ENCODE measurements around the gene ATP9B. TPM values are rescaled to one million over a fixed set of nuclear protein-coding genes. Genes with fewer than 3 reads are reported as not detected.

Gene ATP9B
- total and polyA plus RNA-seq, 10 of the 15 experiments (the other 5 are each of a cell fraction or from before 2014, with no cell fraction given): 0.74 to 20.7 (median 12.9) TPM

- WGBS (ENCODE audit: insufficient coverage, insufficient replicate concordance, low lambda C conversion rate, missing lambda C conversion rate): 96% methylated on average over 2 of the region's 2 CpGs
- peaks cover 9% of the 10 kb centered on the region for H3K4me1 ChIP-seq (ENCODE audit: control insufficient read depth, insufficient read depth, low read length)
- intact Hi-C loops (cut with micrococcal nuclease; ENCODE audit: unreplicated experiment): no loop called here
- ATAC-seq (no peak), FAIRE-seq (no peak), DNase-seq (ENCODE audit: low read depth, low spot score) (no peak)
- no peaks in the 10 kb centered on the region for H4K20me1 ChIP-seq (ENCODE audit: control insufficient read depth, insufficient read depth)
- in situ Hi-C loops (cut with MboI): no loop called here
- POLR2A ChIA-PET: no interaction called here
- BruUV-seq (replicated peaks): no TSS peak
- CTCF ChIA-PET: no interaction called here
- H2AFZ ChIP-seq (ENCODE audit: control insufficient read depth, low read depth, low read length): no peak overlapping the region
- no peaks in the 10 kb centered on the region for H3K27me3 ChIP-seq (replicated peaks in 1 of 2; ENCODE audit: control insufficient read depth in 2 of 2, insufficient read depth in 2 of 2, low read length in 1 of 2)
- RAD21 ChIA-PET (ENCODE audit: unreplicated experiment): no interaction called here
- no peak overlapping the region for H3K4me3 ChIP-seq
- no peak for TF ChIP-seq ZBED1 (IDR thresholded peaks at IDR 0.05; ENCODE audit: borderline replicate concordance)
- no peaks in the 10 kb centered on the region for H3K79me2 ChIP-seq (ENCODE audit: control insufficient read depth, insufficient read depth, low read length)
- SMC1A ChIA-PET (ENCODE audit: uncharacterized antibody, unreplicated experiment): interaction anchor here (0.7 to 1.2 kb wide), 3 partner anchors 12 to 17 kb away, joined by 3 to 5 read pairs (median 3); no protein-coding TSS in a partner anchor
- no peak overlapping the region for H3K9ac ChIP-seq (ENCODE audit: control insufficient read depth, insufficient read depth, low read length)
- peaks cover 0 to 4% of the 10 kb centered on the region in 2 experiments; a peak in 2 of 4 replicates for H3K36me3 ChIP-seq (ENCODE audit: control insufficient read depth in 2 of 2, insufficient read depth in 2 of 2, low read length in 1 of 2)
- H3K4me2 ChIP-seq (ENCODE audit: control insufficient read depth, insufficient read depth): no peak overlapping the region
- H3K9me3 ChIP-seq (replicated peaks; ENCODE audit: control insufficient read depth, insufficient read depth, low read length): no peaks in the 10 kb centered on the region
- no peak overlapping the region for H3K27ac ChIP-seq (ENCODE audit: control insufficient read depth, insufficient read depth)
Observed at GRCh38 chr18:79372991-79373390, 303.8 kb downstream of the ATP9B start.

GRCh38 chr18:79373736-79374135, 304.5 kb downstream of the ATP9B start:
- FAIRE-seq (no peak), DNase-seq (ENCODE audit: low read depth, low spot score) (no peak), ATAC-seq (no peak)
- H3K9ac ChIP-seq (ENCODE audit: control insufficient read depth, insufficient read depth, low read length): no peak overlapping the region
- H2AFZ ChIP-seq (ENCODE audit: control insufficient read depth, low read depth, low read length): no peak overlapping the region
- CTCF ChIA-PET: no interaction called here
- H3K4me2 ChIP-seq (ENCODE audit: control insufficient read depth, insufficient read depth): no peak overlapping the region
- in situ Hi-C loops (cut with MboI) (no loop called here), intact Hi-C loops (cut with micrococcal nuclease; ENCODE audit: unreplicated experiment) (no loop called here)
- POLR2A ChIA-PET: no interaction called here
- TF ChIP-seq MYB (IDR thresholded peaks at IDR 0.05; ENCODE audit: borderline replicate concordance, low read depth, low read length): no peak
- TF ChIP-seq RCOR1 (conservative IDR thresholded peaks at IDR 0.05; ENCODE audit: low read depth, low read length): no peak
- no peak for TF ChIP-seq NR2C1 (IDR thresholded peaks at IDR 0.05)
- no peak for TF ChIP-seq TARDBP (IDR thresholded peaks at IDR 0.05; ENCODE audit: borderline replicate concordance)
- TF ChIP-seq SREBF1 (IDR thresholded peaks at IDR 0.05; ENCODE audit: low read length): no peak
- no peak for TF ChIP-seq MTA2 (IDR thresholded peaks at IDR 0.05; ENCODE audit: low read depth)
- no peak for TF ChIP-seq CREB1 (IDR thresholded peaks at IDR 0.05; ENCODE audit: low read depth)
- no peak for TF ChIP-seq LARP7 (IDR thresholded peaks at IDR 0.05)
- TF ChIP-seq IRF3 (IDR thresholded peaks at IDR 0.05): no peak
- no peak for TF ChIP-seq JUND (IDR thresholded peaks at IDR 0.05; ENCODE audit: low read depth, low read length)
- no peak for TF ChIP-seq SIX5 (IDR thresholded peaks at IDR 0.05; ENCODE audit: low read depth, low read length, severe bottlenecking)
- no peak for TF ChIP-seq CHD2 (IDR thresholded peaks at IDR 0.05; ENCODE audit: borderline replicate concordance, low read depth, low read length)
- TF ChIP-seq ZNF217 (IDR thresholded peaks at IDR 0.05): no peak
- TF ChIP-seq SIN3A (IDR thresholded peaks at IDR 0.05; ENCODE audit: low read depth, low read length): no peak
- no peak for TF ChIP-seq SREBF2 (IDR thresholded peaks at IDR 0.05; ENCODE audit: low read length)
- no peak for TF ChIP-seq IRF4 (IDR thresholded peaks at IDR 0.05; ENCODE audit: low read depth, low read length)
- no peak for TF ChIP-seq BCL11A (IDR thresholded peaks at IDR 0.05; ENCODE audit: low read depth, low read length)
- TF ChIP-seq HDGF (IDR thresholded peaks at IDR 0.05): no peak
- no peak overlapping the region for H3K27ac ChIP-seq (ENCODE audit: control insufficient read depth, insufficient read depth)
- no peaks in the 10 kb centered on the region for H3K9me3 ChIP-seq (replicated peaks; ENCODE audit: control insufficient read depth, insufficient read depth, low read length)
- no peaks in the 10 kb centered on the region for H3K27me3 ChIP-seq (replicated peaks in 1 of 2; ENCODE audit: control insufficient read depth in 2 of 2, insufficient read depth in 2 of 2, low read length in 1 of 2)
- no peaks in the 10 kb centered on the region for H3K79me2 ChIP-seq (ENCODE audit: control insufficient read depth, insufficient read depth, low read length)
- no peaks in the 10 kb centered on the region for H4K20me1 ChIP-seq (ENCODE audit: control insufficient read depth, insufficient read depth)
- 98% methylated on average over 17 of the region's 17 CpGs for WGBS (ENCODE audit: insufficient coverage, insufficient replicate concordance, low lambda C conversion rate, missing lambda C conversion rate)
- peaks cover 0 to 4% of the 10 kb centered on the region in 2 experiments; a peak in 2 of 4 replicates for H3K36me3 ChIP-seq (ENCODE audit: control insufficient read depth in 2 of 2, insufficient read depth in 2 of 2, low read length in 1 of 2)
- RAD21 ChIA-PET (ENCODE audit: unreplicated experiment): interaction anchor here (1.7 to 2.1 kb wide), 2 partner anchors 25 to 269 kb away, joined by 6 to 9 read pairs; no protein-coding TSS in a partner anchor
- peaks cover 9% of the 10 kb centered on the region for H3K4me1 ChIP-seq (ENCODE audit: control insufficient read depth, insufficient read depth, low read length)
- no TSS peak for BruUV-seq (replicated peaks)
- H3K4me3 ChIP-seq: no peak overlapping the region
- SMC1A ChIA-PET (ENCODE audit: uncharacterized antibody, unreplicated experiment): interaction anchor here (1.2 kb wide), 1 partner anchor 12 kb away, joined by 3 read pairs; no protein-coding TSS in a partner anchor
